Liver (tissue), 9 donors: ENCODE results near the gene HEATR5A. TPM values are rescaled to one million over a fixed set of nuclear protein-coding genes. Genes with fewer than 3 reads are reported as not detected.

Experiments used
- DNase-seq: peaks from one replicate; pipeline ENCODE4 v3.0.0-alpha.2; 2017; ENCODE audit warnings: low spot score
- H3K27ac ChIP-seq, 2 donors: one replicate each; pipeline ENCODE4 v1.7.0; 2013; ENCODE audit warnings: inconsistent platforms in 2 of 2, low read length in 2 of 2, control low read depth in 1 of 2, low read depth in 1 of 2, mild to moderate bottlenecking in 1 of 2
- H3K27me3 ChIP-seq, 4 donors: one replicate each; pipeline versions ENCODE4 v1.6.1 to v1.7.0; 2013; ENCODE audit warnings: low read length in 3 of 4, inconsistent platforms in 1 of 4, mild to moderate bottlenecking in 1 of 4, moderate library complexity in 1 of 4; ENCODE audit not compliant: control insufficient read depth in 4 of 4, insufficient read depth in 4 of 4
- H3K36me3 ChIP-seq, 4 donors: one replicate each; pipeline versions ENCODE4 v1.6.1 to v1.7.0; 2013; ENCODE audit warnings: low read length in 3 of 4, mild to moderate bottlenecking in 3 of 4, low read depth in 1 of 4, moderate library complexity in 1 of 4; ENCODE audit not compliant: control insufficient read depth in 4 of 4, insufficient read depth in 3 of 4
- H3K4me1 ChIP-seq, 4 donors: one replicate each; pipeline versions ENCODE4 v1.6.1 to v1.7.0; 2013; ENCODE audit warnings: low read length in 3 of 4, mild to moderate bottlenecking in 3 of 4, moderate library complexity in 1 of 4; ENCODE audit not compliant: control insufficient read depth in 4 of 4, insufficient read depth in 4 of 4
- H3K4me3 ChIP-seq, 3 donors: one replicate each; pipeline versions ENCODE4 v1.6.1 to v1.7.0; 2013; ENCODE audit warnings: low read length in 3 of 3, control low read depth in 1 of 3, low read depth in 1 of 3, mild to moderate bottlenecking in 1 of 3
- H3K9ac ChIP-seq, 2 donors: one replicate each; pipeline ENCODE4 v1.7.0; 2013; ENCODE audit warnings: low read length in 2 of 2, mild to moderate bottlenecking in 2 of 2, moderate library complexity in 2 of 2, control low read depth in 1 of 2, low read depth in 1 of 2
- H3K9me3 ChIP-seq, 4 donors: one replicate each; pipeline versions ENCODE4 v1.6.1 to v1.7.0; 2013; ENCODE audit warnings: low read length in 3 of 4; ENCODE audit not compliant: control insufficient read depth in 4 of 4
- CTCF ChIP-seq: fragments of 150-350 bp; IDR thresholded peaks from 2 replicates; pipeline ENCODE4 v1.5.1; 2017; ENCODE audit warnings: improper control_type of control experiment, low read depth, low read length; ENCODE audit not compliant: missing input control
- EGR1 ChIP-seq, 2 donors: IDR thresholded peaks; 2 replicates each; pipeline ENCODE4 v1.6.1; 2016 to 2018; ENCODE audit warnings: antibody characterized with exemption in 2 of 2, low read depth in 2 of 2
- FOXA1 ChIP-seq: IDR thresholded peaks from 2 replicates; pipeline ENCODE4 v1.6.1; 2016; ENCODE audit warnings: antibody characterized with exemption
- FOXA2 ChIP-seq: IDR thresholded peaks from 2 replicates; pipeline ENCODE4 v1.6.1; 2016; ENCODE audit warnings: antibody characterized with exemption
- GABPA ChIP-seq, 2 donors: IDR thresholded peaks in 1 of 2; conservative IDR thresholded peaks in 1 of 2; 2 replicates each; pipeline ENCODE4 v1.6.1; 2016; ENCODE audit warnings: antibody characterized with exemption in 2 of 2, mild to moderate bottlenecking in 1 of 2, moderate library complexity in 1 of 2
- HNF4A ChIP-seq, 2 donors: conservative IDR thresholded peaks; 2 replicates each; pipeline ENCODE4 v1.6.1; 2016; ENCODE audit warnings: antibody characterized with exemption in 2 of 2, mild to moderate bottlenecking in 2 of 2
- JUND ChIP-seq, 2 donors: IDR thresholded peaks; 2 replicates each; pipeline ENCODE4 v1.6.1; 2016; ENCODE audit warnings: antibody characterized with exemption in 2 of 2
- MAX ChIP-seq: IDR thresholded peaks from 2 replicates; pipeline ENCODE4 v1.6.1; 2016; ENCODE audit warnings: antibody characterized with exemption
- NR2F2 ChIP-seq: IDR thresholded peaks from 2 replicates; pipeline ENCODE4 v1.6.1; 2016; ENCODE audit warnings: antibody characterized with exemption
- RAD21 ChIP-seq, 2 donors: IDR thresholded peaks; 2 replicates each; pipeline ENCODE4 v1.6.1; 2016; ENCODE audit warnings: antibody characterized with exemption in 2 of 2, mild to moderate bottlenecking in 2 of 2
- REST ChIP-seq: IDR thresholded peaks from 2 replicates; pipeline ENCODE4 v1.6.1; 2016; ENCODE audit warnings: antibody characterized with exemption, mild to moderate bottlenecking
- RXRA ChIP-seq, 2 donors: IDR thresholded peaks; 2 replicates each; pipeline ENCODE4 v1.6.1; 2017 to 2018; ENCODE audit warnings: antibody characterized with exemption in 2 of 2, mild to moderate bottlenecking in 1 of 2
- SP1 ChIP-seq: IDR thresholded peaks from 2 replicates; pipeline ENCODE4 v1.6.1; 2018; ENCODE audit warnings: antibody characterized with exemption, mild to moderate bottlenecking
- TAF1 ChIP-seq: conservative IDR thresholded peaks from 2 replicates; pipeline ENCODE4 v1.6.1; 2016; ENCODE audit warnings: antibody characterized with exemption, mild to moderate bottlenecking
- WGBS: extraction: QIAGEN DNeasy Blood & Tissue Kit; methylation state at CpG from one replicate; pipeline ENCODE4 v1.1.7; 2013; 5-methylcytosine and 5-hydroxymethylcytosine counted together
- polyA plus RNA-seq, 2 donors: library from polyadenylated mRNA; stranded (reverse) in 1 of 2; unstranded in 1 of 2; fragments of 200-250 nt in 1 of 2; fragments of >200 nt in 1 of 2; fragmentation: Nextera tagmentation in 1 of 2; extraction: Ambion mirVana in 1 of 2; gene quantifications; one replicate each; pipeline versions ENCODE4 v1.2.1 to v1.2.3, GENCODE V29; 2013 to 2015
- total RNA-seq, 2 donors: library from RNA; depleted of rRNA; stranded (reverse); fragments of >200 nt; gene quantifications; one replicate each; pipeline ENCODE4 v1.2.3, GENCODE V29; 2014
- TF ChIP-seq, protein P1 (sequence below): IDR thresholded peaks from 2 replicates; pipeline ENCODE4 v1.6.1; 2016; ENCODE audit warnings: antibody characterized with exemption
- TF ChIP-seq, protein P2 (sequence below): IDR thresholded peaks from 2 replicates; pipeline ENCODE4 v1.6.1; 2016; ENCODE audit warnings: antibody characterized with exemption
- donor health status: healthy.
- donor health status: healthy.
- donor health status: healthy.
- donor health status: healthy.
- donor health status: healthy.

HEATR5A gene
- total and polyA plus RNA-seq, 4 donors, result 7.3 to 22.8 (median 10.1) TPM

- TF ChIP-seq TAF1, result no peak
- TF ChIP-seq GABPA (IDR thresholded peaks at IDR 0.05 in 1 of 2, conservative IDR thresholded peaks at IDR 0.05 in 1 of 2), result no peak
Measured at GRCh38 chr14:31395119-31395518, 25.2 kb downstream of the HEATR5A start (continued).

- Histone ChIP-seq H3K27ac (no peak overlapping the region), H3K9ac (no peak overlapping the region), H3K27me3 (no peaks in the 10 kb centered on the region), H3K4me1 (no peaks in the 10 kb centered on the region), H3K36me3 (peaks cover 6 to 18% (median 12%) of the 10 kb centered on the region in 4 donors), H3K9me3 (no peaks in the 10 kb centered on the region), H3K4me3 (no peak overlapping the region)
- TF ChIP-seq TAF1 (no peak), CTCF (no peak), HNF4A (conservative IDR thresholded peaks at IDR 0.05) (no peak), RXRA (IDR thresholded peaks at IDR 0.05) (no peak)
- no peak for DNase-seq
Measured at GRCh38 chr14:31391977-31392503, 28.3 kb downstream of the HEATR5A start.

- TF ChIP-seq, protein P1, sequence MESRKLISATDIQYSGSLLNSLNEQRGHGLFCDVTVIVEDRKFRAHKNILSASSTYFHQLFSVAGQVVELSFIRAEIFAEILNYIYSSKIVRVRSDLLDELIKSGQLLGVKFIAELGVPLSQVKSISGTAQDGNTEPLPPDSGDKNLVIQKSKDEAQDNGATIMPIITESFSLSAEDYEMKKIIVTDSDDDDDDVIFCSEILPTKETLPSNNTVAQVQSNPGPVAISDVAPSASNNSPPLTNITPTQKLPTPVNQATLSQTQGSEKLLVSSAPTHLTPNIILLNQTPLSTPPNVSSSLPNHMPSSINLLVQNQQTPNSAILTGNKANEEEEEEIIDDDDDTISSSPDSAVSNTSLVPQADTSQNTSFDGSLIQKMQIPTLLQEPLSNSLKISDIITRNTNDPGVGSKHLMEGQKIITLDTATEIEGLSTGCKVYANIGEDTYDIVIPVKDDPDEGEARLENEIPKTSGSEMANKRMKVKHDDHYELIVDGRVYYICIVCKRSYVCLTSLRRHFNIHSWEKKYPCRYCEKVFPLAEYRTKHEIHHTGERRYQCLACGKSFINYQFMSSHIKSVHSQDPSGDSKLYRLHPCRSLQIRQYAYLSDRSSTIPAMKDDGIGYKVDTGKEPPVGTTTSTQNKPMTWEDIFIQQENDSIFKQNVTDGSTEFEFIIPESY, result no peak
- TF ChIP-seq, protein P2, sequence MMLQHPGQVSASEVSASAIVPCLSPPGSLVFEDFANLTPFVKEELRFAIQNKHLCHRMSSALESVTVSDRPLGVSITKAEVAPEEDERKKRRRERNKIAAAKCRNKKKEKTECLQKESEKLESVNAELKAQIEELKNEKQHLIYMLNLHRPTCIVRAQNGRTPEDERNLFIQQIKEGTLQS, result no peak
- TF ChIP-seq GABPA (IDR thresholded peaks at IDR 0.05 in 1 of 2, conservative IDR thresholded peaks at IDR 0.05 in 1 of 2) (no peak), NR2F2 (no peak), JUND (IDR thresholded peaks at IDR 0.05) (no peak), FOXA1 (no peak), RXRA (IDR thresholded peaks at IDR 0.05) (no peak), REST (no peak), RAD21 (IDR thresholded peaks at IDR 0.05) (no peak), SP1 (no peak), FOXA2 (no peak), TAF1 (no peak), MAX (no peak), HNF4A (conservative IDR thresholded peaks at IDR 0.05) (no peak), CTCF (no peak), EGR1 (IDR thresholded peaks at IDR 0.05; ENCODE audit: low read depth in 2 of 2) (no peak)
- 97% methylated on average over 3 of the region's 3 CpGs for WGBS
- Histone ChIP-seq H3K27me3 (no peaks in the 10 kb centered on the region), H3K9ac (no peak overlapping the region), H3K27ac (no peak overlapping the region), H3K9me3 (no peaks in the 10 kb centered on the region), H3K36me3 (peaks cover 8 to 18% (median 12%) of the 10 kb centered on the region in 4 donors), H3K4me3 (no peak overlapping the region), H3K4me1 (no peaks in the 10 kb centered on the region)
- no peak for DNase-seq
Measured at GRCh38 chr14:31391473-31391872, 28.9 kb downstream of the HEATR5A start.
